Posterior cingulate gyrus (tissue), 11 donors: ENCODE data around the gene RHBDD1.

ENCODE experiments used
- DNase-seq, 10 donors: peaks; one replicate each; pipeline versions ENCODE4 v3.0.0 to v3.0.0-alpha.2; 2020 to 2021; ENCODE audit warnings: mixed read lengths in 3 of 10
- intact Hi-C: fragments of 100-400 bp; cut with DNase I; formaldehyde crosslinking; loops from one replicate; pipeline ENCODE4 v1.15.1; 2023

Gene RHBDD1

GRCh38 chr2:226881287-226881686, 45.4 kb downstream of the RHBDD1 start:
- intact Hi-C loops: no loop called here
- DNase-seq: no peak

DNA sequence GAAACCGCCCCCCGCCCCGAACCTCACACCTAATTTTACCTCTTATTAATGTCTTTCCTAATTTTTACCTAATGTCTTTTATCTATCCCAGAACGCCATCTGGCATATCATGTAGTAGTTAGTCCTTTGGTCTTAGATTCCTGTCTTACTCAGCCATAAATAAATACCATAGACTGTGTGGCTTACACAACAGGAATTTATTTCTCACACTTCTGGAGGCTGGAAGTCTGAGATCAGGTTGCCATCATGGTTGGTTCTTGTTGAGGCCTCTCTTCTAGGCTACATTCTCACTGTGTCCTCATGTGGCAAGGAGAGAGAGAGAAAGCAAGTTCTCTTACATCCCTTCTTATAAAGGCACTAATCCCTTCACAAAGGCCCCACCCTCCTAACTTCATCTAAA, 46.8 kb downstream of the RHBDD1 start:
- intact Hi-C loops: no loop called here
- DNase-seq: no peak

DNA sequence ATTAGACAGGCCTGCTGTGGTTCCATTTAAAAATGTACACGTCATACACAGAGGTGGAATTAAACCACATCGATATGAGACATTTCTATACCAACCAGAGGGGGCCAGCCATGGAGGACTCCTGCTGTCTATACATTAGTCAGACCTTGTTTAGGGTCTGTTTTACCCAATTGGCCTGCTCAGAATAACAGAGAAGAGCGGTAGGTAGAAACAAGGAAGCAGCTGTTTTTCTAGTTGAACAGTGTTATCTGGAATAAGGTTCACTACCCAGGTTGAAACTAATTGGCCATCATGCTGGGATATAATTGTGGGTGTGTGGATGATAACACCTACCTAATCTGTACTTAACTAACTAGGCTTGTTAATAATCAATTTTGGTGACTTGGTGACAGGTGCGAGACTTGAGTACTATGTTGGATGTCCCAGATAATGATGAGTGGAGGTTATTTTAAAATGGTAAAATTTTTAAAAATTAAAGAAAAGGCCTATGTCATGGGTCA, 47.5 kb downstream of the RHBDD1 start:
- intact Hi-C loops: no loop called here
- DNase-seq: no peak

DNA sequence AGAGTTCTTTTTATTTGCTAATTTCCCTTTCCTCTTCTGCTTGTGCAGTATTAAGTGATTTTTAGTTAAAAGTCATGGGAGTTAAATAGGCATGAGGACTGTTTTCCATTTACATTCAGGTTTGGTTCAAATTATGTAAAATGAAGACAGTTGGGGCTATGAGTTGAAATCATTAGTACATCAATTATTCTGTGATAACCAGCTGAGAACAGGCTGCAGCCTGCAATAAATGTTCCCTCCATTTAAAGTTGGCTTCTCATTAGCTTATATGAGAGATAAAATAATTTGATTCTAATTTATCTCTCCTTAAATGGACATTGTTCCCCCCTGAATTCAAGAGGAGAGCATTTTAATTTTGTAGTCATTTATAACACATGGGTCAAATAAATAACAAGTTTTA, 48.3 kb downstream of the RHBDD1 start:
- DNase-seq: no peak
- intact Hi-C loops: no loop called here

DNA sequence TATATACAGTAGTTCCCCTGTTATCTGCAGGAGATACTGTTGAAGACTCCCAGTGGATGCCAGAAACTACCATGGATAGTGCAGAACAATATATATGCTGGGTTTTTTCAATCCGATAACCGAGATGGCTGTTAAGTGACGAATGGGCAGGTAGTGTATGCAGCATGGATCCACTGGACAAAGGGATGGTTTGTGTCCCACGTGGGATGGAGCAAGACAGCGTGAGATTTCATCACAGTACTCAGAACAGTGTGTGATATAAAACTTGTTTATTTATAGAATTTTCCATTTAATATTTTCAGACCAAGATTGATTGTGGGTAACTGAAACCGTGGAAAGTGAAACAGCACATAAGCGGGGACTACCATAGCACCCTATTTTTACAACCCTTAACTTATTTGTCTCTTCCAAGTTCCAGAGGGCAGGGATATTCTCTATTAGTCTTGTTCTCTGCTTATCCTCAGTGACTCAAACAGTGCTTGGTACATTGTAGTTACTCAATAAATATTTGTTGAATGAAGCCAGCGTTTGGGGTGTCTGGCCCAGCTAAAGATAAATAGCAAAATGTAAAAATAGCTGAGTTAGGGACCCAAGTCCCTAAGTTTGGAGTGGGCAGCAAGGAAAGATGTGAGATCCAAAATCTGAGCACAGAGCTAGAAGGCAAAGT, 50.0 kb downstream of the RHBDD1 start:
- no peak for DNase-seq
- intact Hi-C loops: no loop called here

GRCh38 chr2:226887940-226888339, 52.1 kb downstream of the RHBDD1 start:
- DNase-seq: no peak
- intact Hi-C loops: no loop called here

DNA sequence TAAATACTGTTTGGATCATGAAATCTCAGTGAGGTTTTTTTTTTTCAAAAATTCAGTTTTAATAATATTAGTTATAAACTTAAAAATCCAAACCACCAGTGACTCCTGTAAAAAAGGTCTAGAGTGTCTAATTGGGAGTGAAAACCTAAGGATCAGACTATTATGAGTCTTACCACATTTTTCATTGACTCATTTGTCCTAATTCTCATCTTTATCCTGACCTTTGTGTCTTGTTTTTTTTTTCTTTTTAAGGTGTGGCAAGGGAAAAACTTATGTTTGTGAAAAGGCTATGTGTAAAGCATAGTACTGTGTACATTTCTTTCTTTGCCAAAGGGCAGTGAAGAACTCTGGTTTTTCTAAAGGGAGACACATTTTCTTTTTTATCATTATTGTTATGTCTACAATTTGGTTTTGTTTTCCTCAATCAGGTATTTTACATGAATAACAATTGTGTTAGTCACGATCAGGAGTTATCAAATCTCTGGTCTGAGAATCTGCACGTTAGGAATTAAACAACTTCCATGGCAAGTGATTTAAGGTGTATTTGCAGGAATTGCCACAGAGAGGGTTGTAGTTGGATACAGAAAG, 52.6 kb downstream of the RHBDD1 start:
- intact Hi-C loops: no loop called here
- no peak for DNase-seq

- no peak for DNase-seq
- intact Hi-C loops: no loop called here
Observed at GRCh38 chr2:226888971-226889370, 53.1 kb downstream of the RHBDD1 start.

DNA sequence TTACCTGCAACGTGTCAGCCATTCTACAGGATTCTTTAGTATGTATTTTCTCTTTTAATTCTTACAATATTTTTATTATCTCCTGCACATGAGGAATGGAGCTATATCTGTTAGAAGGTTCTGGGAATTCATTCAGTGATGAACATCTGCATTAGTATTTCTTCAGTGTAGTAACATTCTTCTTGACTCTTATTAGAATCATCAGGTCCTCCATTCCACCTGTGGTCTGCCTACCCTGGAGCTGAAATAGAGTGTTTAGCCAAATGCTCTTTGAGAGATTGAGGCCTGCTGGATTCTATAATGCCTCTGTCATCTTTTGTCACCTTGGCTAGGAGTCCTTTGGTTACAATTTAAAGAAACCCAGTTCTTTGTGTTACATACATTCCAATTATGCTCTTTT, 54.4 kb downstream of the RHBDD1 start:
- intact Hi-C loops: no loop called here
- DNase-seq: no peak

- DNase-seq: no peak
- intact Hi-C loops: no loop called here
Observed at GRCh38 chr2:226891780-226892590, 56.1 kb downstream of the RHBDD1 start.

- DNase-seq: no peak
- intact Hi-C loops: no loop called here
Observed at GRCh38 chr2:226892729-226893128, 56.9 kb downstream of the RHBDD1 start.

DNA sequence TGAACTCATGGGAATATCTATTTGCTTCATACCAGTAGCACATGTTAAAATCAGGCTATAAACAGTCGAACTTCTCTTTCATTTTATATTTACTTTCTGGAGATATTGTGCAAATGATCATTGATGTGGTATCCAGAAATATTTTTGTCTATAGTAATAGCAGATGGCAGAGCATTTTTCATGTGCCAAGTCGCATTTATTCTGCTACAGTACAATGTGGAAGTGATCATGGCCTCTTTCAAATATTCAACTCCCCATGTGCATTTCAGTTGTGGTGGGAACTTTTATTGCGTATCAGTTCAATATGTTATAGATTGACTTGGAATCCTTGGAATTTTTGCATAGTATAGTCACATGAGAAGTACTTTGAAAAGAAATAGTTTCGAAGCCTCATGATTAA, 57.4 kb downstream of the RHBDD1 start:
- intact Hi-C loops: no loop called here
- no peak for DNase-seq

DNA sequence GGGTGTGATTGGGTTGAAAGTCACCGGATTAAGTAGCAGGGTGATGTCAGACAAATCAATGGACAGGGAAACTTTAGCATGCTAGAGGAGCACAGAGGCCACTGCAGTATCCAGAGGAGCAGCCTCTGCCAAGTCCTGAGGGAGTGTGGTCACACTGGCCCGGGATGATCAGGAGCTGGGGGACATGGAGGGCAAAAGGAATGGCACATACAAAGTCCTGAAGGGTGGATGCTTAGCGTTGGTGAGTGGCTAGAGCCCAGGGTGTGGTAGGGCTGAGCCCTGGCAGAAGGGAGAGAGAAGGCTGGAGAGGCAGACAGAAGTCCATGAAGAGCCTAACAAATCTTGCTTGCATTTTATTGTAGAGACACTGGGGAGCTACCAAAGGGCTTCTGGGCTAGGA, 58.9 kb downstream of the RHBDD1 start:
- intact Hi-C loops: no loop called here
- peak in 1 of 10 donors; percentile 64 for DNase-seq

GRCh38 chr2:226895579-226895978, 59.7 kb downstream of the RHBDD1 start:
- no peak for DNase-seq
- intact Hi-C loops: no loop called here

DNA sequence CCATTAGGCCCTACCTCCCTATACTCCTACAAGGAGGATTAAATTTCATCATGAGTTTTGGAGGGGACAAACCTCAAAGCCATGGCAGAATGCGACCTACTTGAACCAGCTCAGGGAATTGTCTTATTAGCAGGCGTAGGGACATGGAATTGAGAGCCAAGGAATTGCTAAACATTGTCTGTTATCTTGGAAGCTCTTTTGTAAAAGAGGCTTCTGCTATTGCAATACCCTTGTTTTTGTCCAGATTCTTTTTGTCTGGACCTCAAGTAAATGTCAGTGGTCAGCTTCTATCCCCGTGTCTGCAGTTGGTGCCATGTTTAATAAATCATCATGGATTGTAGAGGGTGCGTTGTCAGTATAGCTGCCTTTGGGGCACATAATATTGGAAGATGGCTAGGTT, 62.3 kb downstream of the RHBDD1 start:
- intact Hi-C loops: no loop called here
- DNase-seq: no peak

GRCh38 chr2:226898897-226899296, 63.0 kb downstream of the RHBDD1 start:
- intact Hi-C loops: no loop called here
- DNase-seq: no peak

- DNase-seq: no peak
- intact Hi-C loops: no loop called here
Observed at GRCh38 chr2:226902041-226902966, 66.5 kb downstream of the RHBDD1 start.

- DNase-seq: no peak
- intact Hi-C loops: no loop called here
Observed at GRCh38 chr2:226903179-226903578, 67.3 kb downstream of the RHBDD1 start.

GRCh38 chr2:226904592-226904991, 68.7 kb downstream of the RHBDD1 start:
- no peak for DNase-seq
- intact Hi-C loops: no loop called here

DNA sequence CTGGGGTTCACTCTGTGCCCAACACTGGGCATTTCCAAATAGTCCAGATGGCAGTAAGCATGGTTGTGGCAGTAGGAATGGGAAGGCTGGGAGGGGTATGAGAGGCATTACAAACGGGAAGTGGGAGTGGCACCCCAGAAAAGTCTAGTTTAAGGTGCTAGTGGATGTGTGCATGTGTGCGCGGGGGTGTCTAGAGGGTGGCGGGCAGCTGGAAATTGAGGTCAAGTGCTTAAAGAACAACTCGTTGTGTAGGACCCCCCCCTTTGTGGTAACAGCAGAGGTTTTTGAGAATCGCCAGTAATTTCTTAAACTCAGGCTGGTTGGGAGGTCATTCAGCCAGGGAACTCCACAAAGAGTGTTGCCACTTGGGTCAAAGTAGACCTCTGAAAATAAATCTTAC, 69.9 kb downstream of the RHBDD1 start:
- DNase-seq: no peak
- intact Hi-C loops: no loop called here
